HEK293 (cell line): ENCODE results near the gene PTPRN2.

Experiments
- CTCF ChIA-PET: fragments of 350-600 bp; formaldehyde crosslinking; extraction: SDS; loops from one replicate; lab custom pipeline; 2021; ENCODE audit warnings: antibody characterized with exemption; lab: Yijun Ruan, JAX
- POLR2A ChIA-PET: fragments of 300-600 bp; formaldehyde crosslinking; extraction: SDS; loops from one replicate; lab custom pipeline; 2020; ENCODE audit warnings: antibody characterized with exemption, inconsistent platforms; lab: Yijun Ruan, JAX
- H3K27ac ChIP-seq: fragments of 200-500 bp; sonication (Bioruptor generic); 2 replicates; pipeline ENCODE4 v1.5.1; 2014; ENCODE audit warnings: low read depth, low read length, control low read depth, inconsistent platforms; ENCODE audit errors: extremely low read depth
- H3K36me3 ChIP-seq, 2 experiments: fragments of 200-500 bp in 1 of 2; sonication (Bioruptor generic) in 1 of 2; 1 replicate in 1 of 2; 2 replicates in 1 of 2; pipeline ENCODE4 v1.5.1; 2014 to 2017; ENCODE audit warnings: inconsistent platforms in 2 of 2, low read length in 2 of 2; ENCODE audit not compliant: control insufficient read depth in 2 of 2, insufficient read depth in 1 of 2
- H3K4me1 ChIP-seq: fragments of 200-500 bp; sonication (Bioruptor generic); 2 replicates; pipeline ENCODE4 v1.5.1; 2014; ENCODE audit warnings: mild to moderate bottlenecking, low read length, inconsistent platforms; ENCODE audit not compliant: control insufficient read depth, insufficient read depth
- H3K4me3 ChIP-seq: 2 replicates; pipeline ENCODE4 v1.5.1; 2011; ENCODE audit warnings: low read depth, mild to moderate bottlenecking, control low read depth, low read length, moderate library complexity
- H3K9me3 ChIP-seq: fragments of 200-500 bp; sonication (Bioruptor generic); 2 replicates; pipeline ENCODE4 v1.5.1; 2014; ENCODE audit warnings: low read depth, low read length, inconsistent platforms; ENCODE audit not compliant: control insufficient read depth, insufficient read depth
- BCL11A ChIP-seq: fragments of 450-650 bp; formaldehyde crosslinking; IDR thresholded peaks from 2 replicates; pipeline ENCODE4 v1.5.1; 2016; ENCODE audit warnings: low read depth, missing biosample characterization, missing genetic modification characterization
- BCL11B ChIP-seq: fragments of 450-650 bp; formaldehyde crosslinking; IDR thresholded peaks from 2 replicates; pipeline ENCODE4 v1.5.1; 2016; ENCODE audit warnings: low read depth, missing biosample characterization, missing genetic modification characterization
- GLIS2 ChIP-seq: fragments of 450-650 bp; formaldehyde crosslinking; IDR thresholded peaks from 2 replicates; pipeline ENCODE4 v1.5.1; 2016; ENCODE audit warnings: missing biosample characterization, missing genetic modification characterization
- KLF16 ChIP-seq: fragments of 450-650 bp; formaldehyde crosslinking; IDR thresholded peaks from 2 replicates; pipeline ENCODE4 v1.5.1; 2017; ENCODE audit warnings: missing biosample characterization, missing genetic modification characterization
- MZF1 ChIP-seq: fragments of 450-650 bp; formaldehyde crosslinking; IDR thresholded peaks from 2 replicates; pipeline ENCODE4 v1.5.1; 2017; ENCODE audit warnings: missing biosample characterization, missing genetic modification characterization, borderline replicate concordance
- OVOL3 ChIP-seq: fragments of 450-650 bp; formaldehyde crosslinking; IDR thresholded peaks from 2 replicates; pipeline ENCODE4 v1.5.1; 2016; ENCODE audit warnings: missing biosample characterization, missing genetic modification characterization
- SETDB1 ChIP-seq: IDR thresholded peaks from one replicate; pipeline ENCODE4 v1.6.1; 2017; ENCODE audit warnings: mild to moderate bottlenecking, low read length, moderate library complexity, mixed read lengths; ENCODE audit not compliant: insufficient read length
- ZBTB21 ChIP-seq: fragments of 450-650 bp; formaldehyde crosslinking; IDR thresholded peaks from 2 replicates; pipeline ENCODE4 v1.5.1; 2017; ENCODE audit warnings: missing biosample characterization, missing genetic modification characterization
- ZNF112 ChIP-seq: fragments of 450-650 bp; formaldehyde crosslinking; IDR thresholded peaks from 2 replicates; pipeline ENCODE4 v1.5.0; 2017; ENCODE audit warnings: missing biosample characterization, missing genetic modification characterization
- ZNF121 ChIP-seq: fragments of 450-650 bp; formaldehyde crosslinking; IDR thresholded peaks from 2 replicates; pipeline ENCODE4 v1.5.1; 2016; ENCODE audit warnings: missing biosample characterization, missing genetic modification characterization
- ZNF174 ChIP-seq: fragments of 450-650 bp; formaldehyde crosslinking; IDR thresholded peaks from 2 replicates; pipeline ENCODE4 v1.5.0; 2017; ENCODE audit warnings: missing biosample characterization, mild to moderate bottlenecking, missing genetic modification characterization
- ZNF19 ChIP-seq: fragments of 450-650 bp; formaldehyde crosslinking; IDR thresholded peaks from 2 replicates; pipeline ENCODE4; 2016; ENCODE audit warnings: missing biosample characterization, missing genetic modification characterization, low read depth
- ZNF274 ChIP-seq, 2 experiments: fragments of 200-500 bp in 1 of 2; fragments of 450-650 bp in 1 of 2; sonication (Bioruptor generic) in 1 of 2; formaldehyde crosslinking in 1 of 2; IDR thresholded peaks; 2 replicates each; pipeline versions ENCODE4 v1.5.1 to v1.6.1; 2014 to 2016; ENCODE audit warnings: borderline replicate concordance in 1 of 2, inconsistent platforms in 1 of 2, low read length in 1 of 2, missing biosample characterization in 1 of 2, missing genetic modification characterization in 1 of 2
- ZNF341 ChIP-seq: fragments of 450-650 bp; formaldehyde crosslinking; IDR thresholded peaks from 2 replicates; pipeline ENCODE4; 2016; ENCODE audit warnings: low read depth, missing biosample characterization, missing genetic modification characterization
- ZNF37A ChIP-seq: fragments of 450-650 bp; IDR thresholded peaks from 2 replicates; pipeline ENCODE4 v1.5.1; 2018; ENCODE audit warnings: missing biosample characterization, missing genetic modification characterization
- ZNF548 ChIP-seq: fragments of 450-650 bp; formaldehyde crosslinking; IDR thresholded peaks from 2 replicates; pipeline ENCODE4 v1.5.1; 2016; ENCODE audit warnings: missing biosample characterization, missing genetic modification characterization
- ZNF626 ChIP-seq: fragments of 450-650 bp; sonication (Bioruptor Pico); formaldehyde crosslinking; IDR thresholded peaks from 2 replicates; pipeline ENCODE4 v1.5.1; 2018; ENCODE audit warnings: missing biosample characterization, missing genetic modification characterization, inconsistent platforms
- ZNF76 ChIP-seq: fragments of 450-650 bp; formaldehyde crosslinking; IDR thresholded peaks from 2 replicates; pipeline ENCODE4; 2016; ENCODE audit warnings: low read depth, missing biosample characterization, missing genetic modification characterization, borderline replicate concordance
- ZNF768 ChIP-seq: fragments of 450-650 bp; formaldehyde crosslinking; IDR thresholded peaks from 2 replicates; pipeline ENCODE4 v1.5.1; 2018; ENCODE audit warnings: missing biosample characterization, mild to moderate bottlenecking, missing genetic modification characterization
- ZXDB ChIP-seq: fragments of 450-650 bp; formaldehyde crosslinking; IDR thresholded peaks from 2 replicates; pipeline ENCODE4 v1.5.1; 2016; ENCODE audit warnings: missing biosample characterization, missing genetic modification characterization
- TF ChIP-seq, protein P1 (sequence below): IDR thresholded peaks from 2 replicates; pipeline ENCODE4 v1.6.1; 2011; ENCODE audit warnings: mild to moderate bottlenecking, low read depth, low read length, borderline replicate concordance
- TF ChIP-seq, protein P2 (sequence below): fragments of 450-650 bp; formaldehyde crosslinking; IDR thresholded peaks from 2 replicates; pipeline ENCODE4 v1.5.1; 2016; ENCODE audit warnings: missing biosample characterization, missing genetic modification characterization

Gene PTPRN2

DNA sequence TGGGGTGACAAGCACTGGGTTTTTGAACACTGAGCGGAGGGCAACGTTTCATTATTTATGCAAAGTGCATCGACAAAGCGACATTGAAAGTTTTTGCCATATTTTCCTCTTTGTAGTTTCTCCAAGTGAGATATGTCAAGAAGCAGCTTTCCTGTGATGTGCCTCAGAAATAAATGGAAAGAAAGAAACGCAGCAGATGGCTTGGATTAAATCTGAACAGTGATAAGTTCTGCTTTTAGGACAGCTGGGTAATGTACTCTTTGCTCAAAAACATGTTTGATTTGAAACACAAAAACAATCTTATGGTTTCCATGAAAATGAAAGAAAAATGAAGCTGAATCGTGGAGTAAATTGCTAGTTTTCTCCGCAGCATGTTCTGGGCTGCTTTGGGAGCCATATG, 166.3 kb downstream of the PTPRN2 start (continued):
- TF ChIP-seq, protein P1, sequence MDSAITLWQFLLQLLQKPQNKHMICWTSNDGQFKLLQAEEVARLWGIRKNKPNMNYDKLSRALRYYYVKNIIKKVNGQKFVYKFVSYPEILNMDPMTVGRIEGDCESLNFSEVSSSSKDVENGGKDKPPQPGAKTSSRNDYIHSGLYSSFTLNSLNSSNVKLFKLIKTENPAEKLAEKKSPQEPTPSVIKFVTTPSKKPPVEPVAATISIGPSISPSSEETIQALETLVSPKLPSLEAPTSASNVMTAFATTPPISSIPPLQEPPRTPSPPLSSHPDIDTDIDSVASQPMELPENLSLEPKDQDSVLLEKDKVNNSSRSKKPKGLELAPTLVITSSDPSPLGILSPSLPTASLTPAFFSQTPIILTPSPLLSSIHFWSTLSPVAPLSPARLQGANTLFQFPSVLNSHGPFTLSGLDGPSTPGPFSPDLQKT = no peak
- TF ChIP-seq KLF16 = no peak
- TF ChIP-seq, protein P2, sequence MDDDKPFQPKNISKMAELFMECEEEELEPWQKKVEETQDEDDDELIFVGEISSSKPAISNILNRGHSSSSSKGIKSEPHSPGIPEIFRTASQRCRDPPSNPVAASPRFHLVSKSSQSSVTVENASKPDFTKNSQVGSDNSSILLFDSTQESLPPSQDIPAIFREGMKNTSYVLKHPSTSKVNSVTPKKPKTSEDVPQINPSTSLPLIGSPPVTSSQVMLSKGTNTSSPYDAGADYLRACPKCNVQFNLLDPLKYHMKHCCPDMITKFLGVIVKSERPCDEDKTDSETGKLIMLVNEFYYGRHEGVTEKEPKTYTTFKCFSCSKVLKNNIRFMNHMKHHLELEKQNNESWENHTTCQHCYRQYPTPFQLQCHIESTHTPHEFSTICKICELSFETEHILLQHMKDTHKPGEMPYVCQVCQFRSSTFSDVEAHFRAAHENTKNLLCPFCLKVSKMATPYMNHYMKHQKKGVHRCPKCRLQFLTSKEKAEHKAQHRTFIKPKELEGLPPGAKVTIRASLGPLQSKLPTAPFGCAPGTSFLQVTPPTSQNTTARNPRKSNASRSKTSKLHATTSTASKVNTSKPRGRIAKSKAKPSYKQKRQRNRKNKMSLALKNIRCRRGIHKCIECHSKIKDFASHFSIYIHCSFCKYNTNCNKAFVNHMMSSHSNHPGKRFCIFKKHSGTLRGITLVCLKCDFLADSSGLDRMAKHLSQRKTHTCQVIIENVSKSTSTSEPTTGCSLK = no peak
- TF ChIP-seq ZXDB = no peak
- no peak for TF ChIP-seq ZNF548 (tag by site-specific recombination)
- TF ChIP-seq ZNF37A (tag by site-specific recombination) = no peak
- TF ChIP-seq SETDB1 = no peak
- no peak for TF ChIP-seq ZNF626 (tag by site-specific recombination)
- no peak for TF ChIP-seq ZNF341 (tag by site-specific recombination)
- TF ChIP-seq OVOL3 (tag by site-specific recombination) = no peak
- no peak for TF ChIP-seq ZNF76 (tag by site-specific recombination)

DNA sequence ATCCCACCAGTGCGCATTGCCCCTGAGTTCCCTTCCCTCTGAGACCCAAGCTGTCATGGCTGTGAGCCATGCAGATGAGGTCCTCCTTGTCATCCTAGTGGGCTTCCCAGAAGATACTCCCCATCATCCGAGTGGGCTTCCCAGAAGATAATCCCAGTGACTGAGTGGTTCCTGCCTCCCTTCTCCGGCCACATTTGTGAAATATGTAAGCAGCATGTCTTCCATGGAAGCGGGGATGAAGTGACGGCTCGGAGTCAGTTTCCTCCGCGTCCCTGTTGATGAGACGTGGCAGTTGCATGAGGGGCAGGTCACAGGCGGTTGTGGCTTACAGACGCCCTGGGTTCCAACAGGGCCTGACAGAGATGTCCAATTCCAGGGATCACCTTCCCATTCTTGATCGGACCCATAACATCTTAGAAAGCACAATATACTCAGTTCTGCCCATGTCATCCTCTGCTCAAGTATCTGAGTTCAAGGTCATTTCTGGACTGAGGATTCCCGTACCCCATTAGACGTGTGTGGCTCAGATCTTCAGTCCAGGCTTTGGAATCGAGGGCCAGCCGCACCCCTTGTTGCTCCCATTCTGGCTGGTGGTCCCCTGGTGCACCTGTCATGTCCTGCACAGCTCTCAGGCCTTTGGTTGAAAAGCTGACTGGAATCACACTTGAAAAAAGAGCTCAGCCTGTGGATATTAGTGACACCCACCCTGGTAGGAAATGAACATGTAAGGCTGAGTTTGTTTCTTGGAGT, 166.9 kb downstream of the PTPRN2 start:
- no peak overlapping the region for H3K4me3 ChIP-seq
- no peaks in the 10 kb centered on the region for H3K9me3 ChIP-seq
- ChIA-PET CTCF (interaction anchor here (0.6 kb wide), 1 partner anchor 346 kb away, joined by 3 read pairs; no protein-coding TSS in a partner anchor), POLR2A (no interaction called here)
- no peaks in the 10 kb centered on the region for H3K36me3 ChIP-seq
- TF ChIP-seq MZF1 (tag by site-specific recombination) = no peak
- no peak for TF ChIP-seq ZNF121
- no peak for TF ChIP-seq ZNF174
- no peak for TF ChIP-seq BCL11A (tag by site-specific recombination)
- no peak for TF ChIP-seq BCL11B (tag by site-specific recombination)
- no peak for TF ChIP-seq ZNF768
- TF ChIP-seq ZNF19 (tag by site-specific recombination) = no peak
- TF ChIP-seq ZBTB21 (tag by site-specific recombination) = no peak
- TF ChIP-seq GLIS2 (tag by site-specific recombination) = no peak
- TF ChIP-seq ZNF112 (tag by site-specific recombination) = no peak
- TF ChIP-seq ZNF274 (IDR thresholded peaks at IDR 0.05; ENCODE audit: low read length) = no peak
- TF ChIP-seq ZNF274 (tag by site-specific recombination; IDR thresholded peaks at IDR 0.05; ENCODE audit: borderline replicate concordance) = no peak
- H3K27ac ChIP-seq = no peak overlapping the region
- no peaks in the 10 kb centered on the region for H3K4me1 ChIP-seq
